Loucy (cell line): ENCODE results near the gene ZNF808.

ENCODE experiments used
- EZH2phosphoT487 ChIP-seq: fragments of 200-600 bp; IDR thresholded peaks from 2 replicates; pipeline ENCODE4 v1.6.1; 2018; ENCODE audit warnings: antibody characterized with exemption, mild to moderate bottlenecking, moderate library complexity, borderline replicate concordance
- TF ChIP-seq, protein P1 (sequence below): fragments of 200-600 bp; sonication (generic); conservative IDR thresholded peaks from 2 replicates; pipeline ENCODE4 v1.5.1; 2014; ENCODE audit warnings: mild to moderate bottlenecking, antibody characterized with exemption, low read length

DNA sequence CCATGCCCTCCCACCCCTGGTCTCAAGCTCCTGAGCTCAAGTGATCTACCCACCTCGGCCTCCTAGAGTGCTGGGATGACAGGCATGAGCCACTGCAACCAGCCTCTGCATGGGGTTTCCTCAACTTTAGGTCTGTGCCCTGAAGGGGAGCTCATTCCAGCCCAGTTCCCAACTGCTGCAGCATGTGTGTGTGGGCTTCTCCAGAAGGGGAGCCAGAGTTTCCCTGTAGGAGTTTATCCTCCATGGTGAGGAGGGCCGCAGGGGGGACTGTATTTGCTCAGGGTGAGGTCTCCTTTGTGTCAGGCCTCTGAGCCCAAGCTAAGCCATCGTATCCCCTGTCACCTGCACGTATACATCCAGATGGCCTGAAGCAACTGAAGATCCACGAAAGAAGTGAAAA, 11.3 kb upstream of the ZNF808 start:
- TF ChIP-seq, protein P1, sequence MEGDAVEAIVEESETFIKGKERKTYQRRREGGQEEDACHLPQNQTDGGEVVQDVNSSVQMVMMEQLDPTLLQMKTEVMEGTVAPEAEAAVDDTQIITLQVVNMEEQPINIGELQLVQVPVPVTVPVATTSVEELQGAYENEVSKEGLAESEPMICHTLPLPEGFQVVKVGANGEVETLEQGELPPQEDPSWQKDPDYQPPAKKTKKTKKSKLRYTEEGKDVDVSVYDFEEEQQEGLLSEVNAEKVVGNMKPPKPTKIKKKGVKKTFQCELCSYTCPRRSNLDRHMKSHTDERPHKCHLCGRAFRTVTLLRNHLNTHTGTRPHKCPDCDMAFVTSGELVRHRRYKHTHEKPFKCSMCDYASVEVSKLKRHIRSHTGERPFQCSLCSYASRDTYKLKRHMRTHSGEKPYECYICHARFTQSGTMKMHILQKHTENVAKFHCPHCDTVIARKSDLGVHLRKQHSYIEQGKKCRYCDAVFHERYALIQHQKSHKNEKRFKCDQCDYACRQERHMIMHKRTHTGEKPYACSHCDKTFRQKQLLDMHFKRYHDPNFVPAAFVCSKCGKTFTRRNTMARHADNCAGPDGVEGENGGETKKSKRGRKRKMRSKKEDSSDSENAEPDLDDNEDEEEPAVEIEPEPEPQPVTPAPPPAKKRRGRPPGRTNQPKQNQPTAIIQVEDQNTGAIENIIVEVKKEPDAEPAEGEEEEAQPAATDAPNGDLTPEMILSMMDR = no peak
- no peak for TF ChIP-seq EZH2phosphoT487
